Kasumi-1 (cell line): ENCODE data around the gene PPP1R2C.
A peak's percentile ranks its signal among the peaks of the same experiment; 100 is the strongest.

ENCODE experiments used
- DNase-seq, 2 experiments: peaks; one replicate each; lab custom pipeline; 2025; lab: John Stamatoyannopoulos, UW

PPP1R2C gene

DNA sequence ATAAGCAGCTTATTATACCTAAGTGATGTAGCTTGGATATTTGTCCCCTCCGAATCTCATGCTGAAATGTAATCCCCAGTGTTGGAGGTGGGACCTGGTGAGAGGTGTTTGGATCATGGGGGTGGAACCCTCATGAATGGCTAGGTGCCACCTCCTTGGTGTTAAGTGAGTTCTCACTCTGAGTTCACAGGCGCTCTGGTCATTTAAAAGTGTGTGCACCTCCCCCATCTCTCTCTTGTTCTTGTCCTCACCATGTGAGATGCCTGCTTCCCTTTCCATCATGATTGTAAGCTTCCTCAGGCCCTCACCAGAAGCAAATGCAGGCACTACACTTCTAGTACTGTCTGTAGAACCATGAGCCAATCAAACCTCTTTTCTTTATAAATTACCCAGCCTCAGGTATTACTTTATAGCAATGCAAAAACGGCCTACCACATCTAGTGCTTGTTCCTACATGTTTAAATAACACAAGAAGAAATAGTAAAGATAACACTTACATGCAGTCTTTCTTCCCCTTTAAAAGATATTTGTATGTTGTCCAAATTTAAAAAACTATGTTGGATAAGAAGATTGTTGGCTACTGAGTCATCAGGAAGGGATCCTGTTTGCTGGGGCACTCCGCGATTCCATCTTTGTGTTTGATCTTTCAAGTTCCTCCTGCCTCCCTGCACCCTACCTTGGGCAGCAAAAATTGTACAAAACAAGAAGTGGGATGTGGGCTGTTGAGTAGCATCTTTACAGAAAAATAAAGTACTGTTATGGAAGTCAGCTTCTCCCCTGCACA lies 29.7 kb downstream of the PPP1R2C start:
- no peak for DNase-seq

DNA sequence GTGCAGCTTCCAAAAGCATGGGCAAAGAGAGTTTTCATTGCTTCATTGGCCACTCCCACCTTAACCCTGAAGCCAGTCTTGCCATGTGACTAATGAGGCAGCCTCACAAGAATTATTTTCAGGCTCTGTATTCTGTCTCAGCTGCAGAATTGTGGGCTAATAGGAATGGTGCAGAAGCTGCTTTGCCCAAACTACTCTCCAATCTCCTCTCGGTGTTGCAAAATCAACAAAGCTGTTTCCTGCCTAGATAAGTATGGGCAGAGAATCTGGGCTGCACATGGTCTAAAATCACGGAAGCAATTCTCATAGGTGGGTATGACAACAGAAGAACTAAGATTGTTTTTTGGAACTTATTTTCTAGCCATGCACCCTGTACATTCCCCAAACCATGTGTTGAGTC lies 31.4 kb downstream of the PPP1R2C start:
- peak; percentile 15 to 57 for DNase-seq

DNA sequence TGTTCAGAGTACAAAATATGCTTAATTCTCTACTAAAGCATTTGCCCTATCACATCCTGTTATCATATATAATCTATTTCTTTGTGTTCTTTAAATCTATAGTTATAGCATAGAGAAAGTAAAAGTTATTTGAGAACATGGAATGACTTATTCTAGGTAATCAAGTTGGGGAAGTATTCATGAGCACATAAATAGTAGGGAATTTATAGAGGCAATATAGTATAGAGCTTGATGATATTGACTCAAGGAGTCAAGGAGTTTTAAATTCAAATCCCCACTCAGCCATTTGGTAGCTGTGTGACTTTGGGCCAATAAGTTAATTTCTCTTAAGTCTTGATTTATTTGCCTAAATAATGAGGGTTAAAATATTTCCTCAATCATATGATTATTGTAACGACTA lies 37.5 kb downstream of the PPP1R2C start:
- DNase-seq = no peak

DNA sequence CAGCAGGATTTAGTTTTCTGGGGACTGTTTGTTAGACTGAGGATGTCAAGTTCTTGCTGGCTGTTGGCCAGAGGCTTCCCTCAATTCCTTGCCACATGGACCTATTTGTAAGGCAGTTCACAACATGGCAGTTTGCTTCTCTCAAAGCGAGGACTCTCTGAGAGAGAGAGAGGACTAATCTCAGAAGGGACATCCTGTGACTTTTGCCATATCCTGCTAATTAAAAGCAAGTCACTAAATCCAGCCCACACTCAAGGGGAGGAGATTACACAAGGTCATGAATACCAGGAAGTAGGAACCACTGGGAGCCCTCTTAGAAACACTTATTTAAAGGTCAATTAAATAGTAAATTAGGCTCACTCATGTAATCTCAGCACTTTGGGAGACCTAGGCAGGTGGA lies 38.2 kb downstream of the PPP1R2C start:
- DNase-seq = peak in 1 of 2 experiments; percentile 2

DNA sequence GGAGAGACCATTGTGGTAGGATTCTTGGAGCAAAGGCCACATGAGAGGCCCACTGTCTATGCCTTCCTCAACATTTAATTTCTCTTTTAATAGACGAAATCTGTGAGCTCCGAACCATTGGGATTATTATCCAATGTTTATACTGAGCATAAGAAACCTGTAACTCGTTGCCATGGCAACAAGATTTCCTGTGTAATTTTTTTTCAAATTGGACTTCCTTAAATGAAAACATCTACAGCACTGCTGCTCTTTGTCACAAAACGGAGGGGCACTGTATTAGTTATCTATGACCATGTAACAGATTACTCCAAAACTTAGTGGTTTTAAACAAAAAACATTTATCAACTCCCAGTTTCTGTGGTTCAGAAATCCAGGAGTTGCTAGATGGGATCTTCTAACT lies 38.7 kb downstream of the PPP1R2C start:
- peak; percentile 5 for DNase-seq

DNA sequence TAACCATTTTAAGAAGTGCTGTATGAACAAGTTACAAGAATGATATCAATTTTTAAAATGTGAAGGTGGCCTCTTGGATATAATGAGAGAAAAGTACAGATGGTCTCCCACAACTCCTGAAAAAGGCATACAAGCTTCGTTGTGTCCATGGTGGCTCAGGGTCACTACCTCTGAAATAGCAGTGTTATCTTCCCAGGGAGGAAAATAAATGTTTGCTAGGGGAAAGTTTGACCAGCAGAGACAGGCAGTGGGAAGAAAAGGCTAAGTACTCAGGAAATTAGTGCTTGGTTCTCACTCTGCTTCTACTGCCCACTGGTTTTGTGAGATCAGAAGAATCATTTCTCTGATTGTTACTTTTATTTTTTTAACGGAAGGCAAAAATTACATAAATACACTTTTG lies 39.4 kb downstream of the PPP1R2C start:
- no peak for DNase-seq

DNA sequence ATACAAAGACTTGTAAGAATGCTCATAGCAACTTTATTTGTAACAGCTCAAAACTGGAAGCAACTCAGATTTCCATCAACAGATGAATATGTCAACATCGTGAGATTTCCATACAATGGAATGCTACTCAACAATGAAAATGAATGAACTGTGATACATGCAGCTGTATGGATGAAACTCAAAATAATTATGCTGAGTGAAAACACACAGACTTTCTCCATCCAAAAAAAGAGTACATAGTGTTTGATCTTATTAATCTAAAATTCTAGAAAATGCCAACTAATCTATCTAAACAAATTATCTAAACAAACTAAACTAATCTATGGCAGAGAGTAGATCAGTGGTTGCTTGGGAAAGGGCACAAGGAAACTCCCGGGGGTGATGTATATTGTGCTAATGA lies 42.7 kb downstream of the PPP1R2C start:
- DNase-seq = no peak

DNA sequence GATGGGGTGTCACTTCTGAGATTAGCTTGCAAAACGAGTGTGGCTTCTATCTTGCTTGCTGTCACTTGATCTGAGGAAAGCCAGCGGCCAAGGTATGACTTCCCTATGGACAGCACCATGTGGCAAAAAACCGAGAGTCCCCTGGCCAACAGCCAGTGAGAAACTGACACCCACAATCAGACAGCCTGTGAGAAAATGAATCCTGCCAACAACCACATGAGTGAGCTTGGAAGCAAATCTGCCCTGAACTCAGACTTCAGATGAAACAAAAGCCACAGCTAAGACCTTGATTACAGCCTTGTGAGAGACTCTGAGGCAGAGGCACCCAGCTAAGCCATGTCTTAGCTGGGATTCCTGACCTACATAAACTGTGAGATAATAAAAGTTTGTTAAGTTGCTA lies 45.5 kb downstream of the PPP1R2C start:
- no peak for DNase-seq
